ENCODE measurements around the gene DOK7.

DNA sequence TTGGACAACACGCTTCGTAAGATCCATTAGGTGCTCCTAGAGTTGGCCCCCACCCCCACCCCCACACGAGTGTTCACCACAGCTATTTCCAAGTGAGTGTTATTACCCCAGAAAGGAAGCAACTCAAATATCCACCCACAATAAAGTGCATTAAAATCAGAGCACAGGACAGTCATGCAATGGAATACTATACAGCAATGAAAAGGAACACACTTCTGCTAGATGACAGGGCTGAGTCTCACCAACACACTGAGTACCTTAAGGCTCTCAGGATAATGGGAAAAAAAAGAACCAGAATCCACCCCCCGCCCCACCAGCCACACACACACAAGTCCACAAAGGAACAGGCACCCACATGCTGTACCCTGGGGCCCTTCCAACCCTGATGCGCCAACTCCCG, 48.1 kb downstream of the DOK7 start:
- no peak for TF ChIP-seq CTCF (conservative IDR thresholded peaks at IDR 0.05)
- no peak for TF ChIP-seq EZH2 (IDR thresholded peaks at IDR 0.05; ENCODE audit: low read depth)

Measured in PC-9 (cell line).